ENCODE results near the gene SRL. TPM values are rescaled to one million over a fixed set of nuclear protein-coding genes. Genes with fewer than 3 reads are reported as not detected.

SRL gene
- total and polyA plus RNA-seq, 2 donors (not counting 1 experiment from before 2014, with no cell fraction given), result not detected

GRCh38 chr16:4160658-4161430 lies 81.0 kb downstream of the SRL start:
- ChIA-PET POLR2A (no interaction called here), CTCF (no interaction called here)
- ATAC-seq (ENCODE audit: low read depth) (no peak), DNase-seq (no peak)
- Mint-ChIP-seq H3K4me3 (no peak overlapping the region), H3K9me3 (ENCODE audit: insufficient read depth) (no peaks in the 10 kb centered on the region), H3K27ac (no peak overlapping the region), H3K4me1 (no peaks in the 10 kb centered on the region), H3K27me3 (peaks cover 3% of the 10 kb centered on the region)
- Histone ChIP-seq H3K79me2 (ENCODE audit: control insufficient read depth, insufficient read depth, low read length) (no peaks in the 10 kb centered on the region), H3K27ac (ENCODE audit: low read length in 2 of 2) (no peak overlapping the region), H4K20me1 (ENCODE audit: control insufficient read depth, insufficient read depth, low read length, poor library complexity, severe bottlenecking) (no peaks in the 10 kb centered on the region), H3K27me3 (replicated peaks in 1 of 4; ENCODE audit: control extremely low read depth in 1 of 4, control insufficient read depth in 3 of 4, insufficient read depth in 4 of 4, low read length in 3 of 4) (no peaks in the 10 kb centered on the region), H3K9me3 (ENCODE audit: control extremely low read depth in 1 of 3, control insufficient read depth in 2 of 3, insufficient read depth in 1 of 3, low read length in 2 of 3) (no peaks in the 10 kb centered on the region), H3K9ac (ENCODE audit: low read length) (no peak overlapping the region), H3K4me2 (replicated peaks; ENCODE audit: low read depth, low read length, poor library complexity, severe bottlenecking) (no peak overlapping the region), H3K4me1 (ENCODE audit: control insufficient read depth in 2 of 2, insufficient read depth in 2 of 2, low read length in 2 of 2) (no peaks in the 10 kb centered on the region), H2AFZ (ENCODE audit: insufficient read depth, low read depth, low read length, poor library complexity, severe bottlenecking) (no peak overlapping the region), H3K4me3 (ENCODE audit: control extremely low read depth in 1 of 5, extremely low read depth in 1 of 5, insufficient read depth in 1 of 5, low read depth in 2 of 5, low read length in 4 of 5) (no peak overlapping the region), H3K36me3 (replicated peaks in 1 of 2; ENCODE audit: control extremely low read depth in 1 of 2, control insufficient read depth in 1 of 2, extremely low read depth in 1 of 2, insufficient read depth in 2 of 2, low read length in 1 of 2) (no peaks in the 10 kb centered on the region)
- 76% methylated on average over 5 of the region's 7 CpGs for WGBS (ENCODE audit: insufficient coverage)
- intact Hi-C loops (cut with micrococcal nuclease), result no loop called here
- TF ChIP-seq EZH2 (IDR thresholded peaks at IDR 0.05; ENCODE audit: borderline replicate concordance, insufficient read depth, low read depth, low read length, poor library complexity, severe bottlenecking), result no peak
- TF ChIP-seq, protein P1, sequence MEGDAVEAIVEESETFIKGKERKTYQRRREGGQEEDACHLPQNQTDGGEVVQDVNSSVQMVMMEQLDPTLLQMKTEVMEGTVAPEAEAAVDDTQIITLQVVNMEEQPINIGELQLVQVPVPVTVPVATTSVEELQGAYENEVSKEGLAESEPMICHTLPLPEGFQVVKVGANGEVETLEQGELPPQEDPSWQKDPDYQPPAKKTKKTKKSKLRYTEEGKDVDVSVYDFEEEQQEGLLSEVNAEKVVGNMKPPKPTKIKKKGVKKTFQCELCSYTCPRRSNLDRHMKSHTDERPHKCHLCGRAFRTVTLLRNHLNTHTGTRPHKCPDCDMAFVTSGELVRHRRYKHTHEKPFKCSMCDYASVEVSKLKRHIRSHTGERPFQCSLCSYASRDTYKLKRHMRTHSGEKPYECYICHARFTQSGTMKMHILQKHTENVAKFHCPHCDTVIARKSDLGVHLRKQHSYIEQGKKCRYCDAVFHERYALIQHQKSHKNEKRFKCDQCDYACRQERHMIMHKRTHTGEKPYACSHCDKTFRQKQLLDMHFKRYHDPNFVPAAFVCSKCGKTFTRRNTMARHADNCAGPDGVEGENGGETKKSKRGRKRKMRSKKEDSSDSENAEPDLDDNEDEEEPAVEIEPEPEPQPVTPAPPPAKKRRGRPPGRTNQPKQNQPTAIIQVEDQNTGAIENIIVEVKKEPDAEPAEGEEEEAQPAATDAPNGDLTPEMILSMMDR (IDR thresholded peaks at IDR 0.05), result no peak

DNA sequence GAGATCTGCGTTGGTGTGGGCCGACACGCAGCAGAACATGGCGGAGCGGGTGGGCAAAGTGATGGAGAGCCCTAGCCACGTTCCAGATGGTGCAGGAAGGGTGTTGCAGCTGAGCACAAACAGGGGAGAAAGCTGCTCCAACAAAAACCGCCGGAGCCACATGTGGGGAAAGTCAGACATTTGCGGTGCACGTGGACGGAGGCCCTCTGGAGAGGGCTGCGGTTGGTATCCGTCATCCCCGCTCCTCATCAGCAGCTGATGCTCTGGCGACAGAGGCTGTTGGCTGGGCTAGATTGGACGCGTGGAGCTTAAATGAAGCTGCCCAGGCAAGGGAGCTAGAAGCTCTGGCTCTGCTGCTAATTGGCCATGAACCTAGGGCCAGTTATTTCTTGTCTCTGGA lies 82.2 kb downstream of the SRL start:
- Mint-ChIP-seq H3K4me3 (no peak overlapping the region), H3K4me1 (no peaks in the 10 kb centered on the region), H3K27me3 (peaks cover 3% of the 10 kb centered on the region), H3K9me3 (ENCODE audit: insufficient read depth) (no peaks in the 10 kb centered on the region), H3K27ac (no peak overlapping the region)
- intact Hi-C loops (cut with micrococcal nuclease), result no loop called here
- ChIA-PET POLR2A (no interaction called here), CTCF (no interaction called here)
- no peak overlapping the region for H3K27ac ChIP-seq (ENCODE audit: low read length in 2 of 2)
- 97% methylated on average over 17 of the region's 17 CpGs for whole genome bisulfite sequencing (ENCODE audit: insufficient coverage)
- no peaks in the 10 kb centered on the region for H3K9me3 ChIP-seq (ENCODE audit: control extremely low read depth in 1 of 3, control insufficient read depth in 2 of 3, insufficient read depth in 1 of 3, low read length in 2 of 3)
- no peaks in the 10 kb centered on the region for H4K20me1 ChIP-seq (ENCODE audit: control insufficient read depth, insufficient read depth, low read length, poor library complexity, severe bottlenecking)
- H3K4me3 ChIP-seq (ENCODE audit: control extremely low read depth in 1 of 5, extremely low read depth in 1 of 5, insufficient read depth in 1 of 5, low read depth in 2 of 5, low read length in 4 of 5), result no peak overlapping the region
- no peak for TF ChIP-seq EZH2 (IDR thresholded peaks at IDR 0.05; ENCODE audit: borderline replicate concordance, insufficient read depth, low read depth, low read length, poor library complexity, severe bottlenecking)
- TF ChIP-seq, protein P1 (IDR thresholded peaks at IDR 0.05), result no peak
- H3K9ac ChIP-seq (ENCODE audit: low read length), result no peak overlapping the region
- no peak for DNase-seq
- H3K4me2 ChIP-seq (replicated peaks; ENCODE audit: low read depth, low read length, poor library complexity, severe bottlenecking), result no peak overlapping the region
- no peaks in the 10 kb centered on the region for H3K79me2 ChIP-seq (ENCODE audit: control insufficient read depth, insufficient read depth, low read length)
- no peaks in the 10 kb centered on the region for H3K4me1 ChIP-seq (ENCODE audit: control insufficient read depth in 2 of 2, insufficient read depth in 2 of 2, low read length in 2 of 2)
- H3K36me3 ChIP-seq (replicated peaks in 1 of 2; ENCODE audit: control extremely low read depth in 1 of 2, control insufficient read depth in 1 of 2, extremely low read depth in 1 of 2, insufficient read depth in 2 of 2, low read length in 1 of 2), result no peaks in the 10 kb centered on the region
- H3K27me3 ChIP-seq (replicated peaks in 1 of 4; ENCODE audit: control extremely low read depth in 1 of 4, control insufficient read depth in 3 of 4, insufficient read depth in 4 of 4, low read length in 3 of 4), result no peaks in the 10 kb centered on the region
- H2AFZ ChIP-seq (ENCODE audit: insufficient read depth, low read depth, low read length, poor library complexity, severe bottlenecking), result no peak overlapping the region
- ATAC-seq (ENCODE audit: low read depth), result no peak
